ENCODE measurements around the gene HACE1. TPM values are rescaled to one million over a fixed set of nuclear protein-coding genes. Genes with fewer than 3 reads are reported as not detected.

The HACE1 gene
- total RNA-seq, 4 donors from 2014 or later = 3.6 to 9.0 (median 5.1) TPM

DNA sequence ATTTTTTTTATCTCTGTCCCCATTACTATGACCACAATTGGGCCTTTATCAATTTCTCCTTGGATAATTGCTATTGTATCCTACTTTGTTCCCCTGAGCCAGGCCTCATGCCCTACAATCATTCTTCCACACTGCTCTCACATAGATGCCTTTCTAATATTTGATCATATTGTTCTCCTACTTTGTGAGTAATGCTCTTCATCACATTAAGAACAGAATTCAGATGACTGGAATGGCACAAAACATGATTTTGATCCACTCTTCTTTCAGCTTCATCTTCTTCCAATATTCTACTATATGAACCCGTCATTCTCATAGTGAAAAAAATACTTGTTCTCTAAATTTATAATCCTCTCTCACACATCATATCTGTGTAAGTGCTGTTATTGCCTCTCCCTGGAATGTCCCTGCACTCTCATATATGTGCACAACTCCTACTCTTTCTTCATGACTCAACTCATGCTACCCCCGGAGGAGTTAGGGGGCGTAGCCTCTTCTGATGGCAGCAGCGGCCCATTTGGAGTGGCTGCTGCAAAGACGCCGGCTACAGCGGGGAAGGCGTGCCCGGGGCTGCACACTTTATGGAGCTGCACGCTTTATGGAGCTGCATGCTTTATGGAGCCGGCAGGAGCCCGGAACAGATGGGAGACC is 25.3 kb upstream of the HACE1 start:
- in situ Hi-C loops (cut with MboI; ENCODE audit: low sequenced_read_pairs in 4 of 4) = no loop called here
- no peak for ATAC-seq
- H3K27me3 ChIP-seq = peaks cover 0 to 3% (median 0%) of the 10 kb centered on the region in 3 donors

DNA sequence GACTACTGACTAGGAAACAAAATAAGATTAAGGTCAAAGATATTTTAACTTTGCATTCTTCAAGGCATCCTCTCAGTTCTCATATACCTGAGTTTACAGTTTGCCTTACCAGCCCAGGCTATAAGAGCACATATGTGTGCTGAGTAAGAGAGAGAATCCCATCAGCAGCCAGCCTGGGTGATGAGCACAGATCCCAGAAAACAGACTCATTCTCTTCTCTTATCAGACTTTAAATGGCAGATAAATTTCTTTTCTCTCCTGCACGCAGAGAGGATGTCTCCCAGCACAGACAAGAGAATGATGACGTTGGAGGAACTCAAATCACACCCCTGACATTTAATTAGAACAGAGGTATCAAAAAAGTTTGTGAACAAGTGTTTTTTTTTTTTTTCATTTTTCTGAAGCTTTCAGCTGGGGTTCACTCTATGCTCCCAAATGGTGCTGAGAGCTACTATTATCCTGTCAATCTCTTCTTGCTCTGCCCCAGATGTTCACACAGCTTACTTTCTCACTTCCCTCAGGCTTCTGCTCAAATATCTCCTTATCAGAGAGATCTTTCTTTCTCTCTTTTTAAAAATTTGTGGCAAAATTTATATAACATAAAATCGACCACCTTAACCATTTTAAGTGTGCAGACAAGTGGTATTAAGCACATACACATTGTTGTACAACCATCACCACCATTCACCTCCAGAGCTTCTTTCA is 22.4 kb upstream of the HACE1 start:
- no peak for TF ChIP-seq POLR2A (IDR thresholded peaks at IDR 0.05)
- TF ChIP-seq, protein P1, sequence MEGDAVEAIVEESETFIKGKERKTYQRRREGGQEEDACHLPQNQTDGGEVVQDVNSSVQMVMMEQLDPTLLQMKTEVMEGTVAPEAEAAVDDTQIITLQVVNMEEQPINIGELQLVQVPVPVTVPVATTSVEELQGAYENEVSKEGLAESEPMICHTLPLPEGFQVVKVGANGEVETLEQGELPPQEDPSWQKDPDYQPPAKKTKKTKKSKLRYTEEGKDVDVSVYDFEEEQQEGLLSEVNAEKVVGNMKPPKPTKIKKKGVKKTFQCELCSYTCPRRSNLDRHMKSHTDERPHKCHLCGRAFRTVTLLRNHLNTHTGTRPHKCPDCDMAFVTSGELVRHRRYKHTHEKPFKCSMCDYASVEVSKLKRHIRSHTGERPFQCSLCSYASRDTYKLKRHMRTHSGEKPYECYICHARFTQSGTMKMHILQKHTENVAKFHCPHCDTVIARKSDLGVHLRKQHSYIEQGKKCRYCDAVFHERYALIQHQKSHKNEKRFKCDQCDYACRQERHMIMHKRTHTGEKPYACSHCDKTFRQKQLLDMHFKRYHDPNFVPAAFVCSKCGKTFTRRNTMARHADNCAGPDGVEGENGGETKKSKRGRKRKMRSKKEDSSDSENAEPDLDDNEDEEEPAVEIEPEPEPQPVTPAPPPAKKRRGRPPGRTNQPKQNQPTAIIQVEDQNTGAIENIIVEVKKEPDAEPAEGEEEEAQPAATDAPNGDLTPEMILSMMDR (IDR thresholded peaks at IDR 0.05 in 4 of 5, conservative IDR thresholded peaks at IDR 0.05 in 1 of 5) = no peak
- H3K4me3 ChIP-seq = no peak overlapping the region
- DNase-seq (no peak), ATAC-seq (no peak)
- H3K4me1 ChIP-seq = no peaks in the 10 kb centered on the region
- no peaks in the 10 kb centered on the region for H3K27me3 ChIP-seq
- H3K9me3 ChIP-seq = no peaks in the 10 kb centered on the region
- no peaks in the 10 kb centered on the region for H3K36me3 ChIP-seq
- in situ Hi-C loops (cut with MboI; ENCODE audit: low sequenced_read_pairs in 4 of 4) (no loop called here), intact Hi-C loops (cut with DNase I; ENCODE audit: low total_unique reads) (no loop called here)
- no peak overlapping the region for H3K27ac ChIP-seq

More for the DNA sequence above, 25.3 kb upstream of the HACE1 start:
- H3K4me1 ChIP-seq = no peaks in the 10 kb centered on the region
- H3K36me3 ChIP-seq = no peaks in the 10 kb centered on the region
- TF ChIP-seq, protein P1 (IDR thresholded peaks at IDR 0.05 in 4 of 5, conservative IDR thresholded peaks at IDR 0.05 in 1 of 5) = no peak
- no peak for TF ChIP-seq POLR2A (IDR thresholded peaks at IDR 0.05)
- DNase-seq = no peak
- H3K4me3 ChIP-seq = no peak overlapping the region
- H3K27ac ChIP-seq = no peak overlapping the region
- intact Hi-C loops (cut with DNase I; ENCODE audit: low total_unique reads) = no loop called here
- no peaks in the 10 kb centered on the region for H3K9me3 ChIP-seq

DNA sequence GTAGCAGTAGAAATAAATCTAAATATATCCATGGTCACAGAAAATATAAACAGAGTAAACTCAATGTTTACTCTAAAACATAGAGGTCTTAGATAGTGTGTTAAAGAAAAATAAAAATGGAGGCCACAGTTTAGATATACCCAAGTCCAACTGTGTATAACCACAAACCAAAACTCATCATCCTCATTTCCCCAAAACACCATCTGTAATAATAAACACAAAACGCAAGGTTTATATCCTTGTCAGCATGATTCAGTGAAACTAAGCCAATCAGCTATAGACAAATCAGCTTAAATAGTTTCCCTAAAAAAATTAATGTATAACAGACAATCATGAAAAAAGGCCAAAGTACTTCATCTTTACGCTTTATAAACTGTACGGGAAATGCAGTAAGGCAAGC is 2.7 kb upstream of the HACE1 start:
- in situ Hi-C loops (cut with MboI; ENCODE audit: low sequenced_read_pairs in 4 of 4) = no loop called here
- Histone ChIP-seq H3K27ac (no peak overlapping the region), H3K27me3 (no peaks in the 10 kb centered on the region), H3K9me3 (no peaks in the 10 kb centered on the region), H3K4me3 (no peak overlapping the region), H3K4me1 (peaks cover 7 to 10% of the 10 kb centered on the region in 2 donors), H3K36me3 (no peaks in the 10 kb centered on the region)
- ATAC-seq (no peak), DNase-seq (no peak)
- TF ChIP-seq, protein P1 (IDR thresholded peaks at IDR 0.05 in 4 of 5, conservative IDR thresholded peaks at IDR 0.05 in 1 of 5) = no peak
- TF ChIP-seq POLR2A (IDR thresholded peaks at IDR 0.05) = no peak
- intact Hi-C loops (cut with DNase I; ENCODE audit: low total_unique reads) = no loop called here

DNA sequence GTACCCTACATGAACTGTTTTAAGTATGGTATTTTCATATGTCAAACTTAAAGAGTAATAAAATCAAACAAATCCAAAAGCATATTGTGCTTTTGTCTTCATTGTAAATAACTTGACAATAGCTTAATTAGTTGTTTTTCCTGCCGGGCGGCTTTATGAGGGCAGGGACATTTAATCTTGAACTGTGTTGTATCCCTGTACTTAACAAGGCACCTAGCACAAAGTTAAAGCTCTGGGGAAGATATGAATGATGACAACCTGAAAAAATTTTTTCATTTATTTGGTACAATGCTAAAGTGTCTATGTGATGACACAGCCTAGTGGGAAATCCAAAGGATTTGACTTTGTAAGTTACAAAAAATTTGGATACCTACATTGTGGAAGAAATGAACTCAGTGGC is 502 bp upstream of the HACE1 start:
- DNase-seq (no peak), ATAC-seq (no peak)
- Histone ChIP-seq H3K9me3 (no peaks in the 10 kb centered on the region), H3K4me3 (peak overlapping the region; percentile 75 to 99 (median 84)), H3K27ac (peak overlapping the region; percentile 69 to 81 (median 76)), H3K27me3 (no peaks in the 10 kb centered on the region), H3K4me1 (peaks cover 7 to 10% of the 10 kb centered on the region in 2 donors), H3K36me3 (no peaks in the 10 kb centered on the region)
- intact Hi-C loops (cut with DNase I; ENCODE audit: low total_unique reads) = no loop called here
- no peak for TF ChIP-seq POLR2A (IDR thresholded peaks at IDR 0.05)
- TF ChIP-seq, protein P1 (IDR thresholded peaks at IDR 0.05 in 4 of 5, conservative IDR thresholded peaks at IDR 0.05 in 1 of 5) = no peak
- in situ Hi-C loops (cut with MboI; ENCODE audit: low sequenced_read_pairs in 4 of 4) = no loop called here

Data from gastrocnemius medialis (tissue), 4 donors.